NCI-H2029 treated with DMSO at 0.1 percent for 48 hours (cell line): Measurements from ENCODE around the gene PTH1R.

Source experiments
- DNase-seq: peaks from one replicate; lab custom pipeline; 2025; lab: John Stamatoyannopoulos, UW

PTH1R gene

GRCh38 chr3:46930166-46930944 lies 52.8 kb downstream of the PTH1R start:
- no peak for DNase-seq

- DNase-seq = no peak
Measured at GRCh38 chr3:46930945-46931403, 53.5 kb downstream of the PTH1R start.

- DNase-seq = peak; percentile 64
Measured at GRCh38 chr3:46931631-46932331, 54.3 kb downstream of the PTH1R start.

GRCh38 chr3:46932455-46933225 lies 55.1 kb downstream of the PTH1R start:
- DNase-seq = no peak

- no peak for DNase-seq
Measured at GRCh38 chr3:46933261-46933660, 55.7 kb downstream of the PTH1R start.

- no peak for DNase-seq
Measured at GRCh38 chr3:46934072-46934471, 56.6 kb downstream of the PTH1R start.

GRCh38 chr3:46934498-46935167 lies 57.1 kb downstream of the PTH1R start:
- DNase-seq = no peak

GRCh38 chr3:46935168-46935858 lies 57.8 kb downstream of the PTH1R start:
- DNase-seq = no peak

GRCh38 chr3:46935989-46936558 lies 58.6 kb downstream of the PTH1R start:
- no peak for DNase-seq

- DNase-seq = no peak
Measured at GRCh38 chr3:46936733-46937250, 59.3 kb downstream of the PTH1R start.

GRCh38 chr3:46938118-46938517 lies 60.6 kb downstream of the PTH1R start:
- DNase-seq = no peak

GRCh38 chr3:46939578-46940445 lies 62.3 kb downstream of the PTH1R start:
- no peak for DNase-seq

GRCh38 chr3:46942076-46942475 lies 64.6 kb downstream of the PTH1R start:
- DNase-seq = no peak

- DNase-seq = no peak
Measured at GRCh38 chr3:46942481-46943236, 65.1 kb downstream of the PTH1R start.

GRCh38 chr3:46943237-46944187 lies 66.0 kb downstream of the PTH1R start:
- DNase-seq = no peak

GRCh38 chr3:46944191-46944590 lies 66.7 kb downstream of the PTH1R start:
- DNase-seq = no peak

- no peak for DNase-seq
Measured at GRCh38 chr3:46946416-46946815, 68.9 kb downstream of the PTH1R start.
